OCI-M2 (cell line): ENCODE results near the gene ANG.

ENCODE experiments used
- DNase-seq: peaks from one replicate; lab custom pipeline; 2025; ENCODE audit not compliant: unreplicated experiment; lab: John Stamatoyannopoulos, UW

ANG gene

GRCh38 chr14:20675669-20676068 is 12.9 kb upstream of the ANG start:
- no peak for DNase-seq

GRCh38 chr14:20676072-20676471 is 12.5 kb upstream of the ANG start:
- DNase-seq = no peak

GRCh38 chr14:20679907-20680306 is 8.7 kb upstream of the ANG start:
- DNase-seq = no peak

- DNase-seq = no peak
Measured at GRCh38 chr14:20680363-20680762, 8.2 kb upstream of the ANG start.

- no peak for DNase-seq
Measured at GRCh38 chr14:20680843-20681347, 7.7 kb upstream of the ANG start.

- peak; percentile 94 for DNase-seq
Measured at GRCh38 chr14:20681348-20682126, 7.0 kb upstream of the ANG start.

GRCh38 chr14:20682127-20682434 is 6.5 kb upstream of the ANG start:
- DNase-seq = no peak

- DNase-seq = peak; percentile 62
Measured at GRCh38 chr14:20682435-20683124, 6.0 kb upstream of the ANG start.

- peak; percentile 93 for DNase-seq
Measured at GRCh38 chr14:20683125-20683890, 5.3 kb upstream of the ANG start.

GRCh38 chr14:20683891-20684661 is 4.5 kb upstream of the ANG start, which contains the start of gene RNASE4:
TSS of gene RNASE4 (plus strand) at chr14:20684560. CDS start at chr14:20699372, 14,812 bp downstream.
- DNase-seq = peak; percentile 84

GRCh38 chr14:20684662-20685456 is 3.7 kb upstream of the ANG start:
- no peak for DNase-seq

GRCh38 chr14:20686386-20687143 is 2.0 kb upstream of the ANG start:
- no peak for DNase-seq

- no peak for DNase-seq
Measured at GRCh38 chr14:20687362-20688166, 1.0 kb upstream of the ANG start.

- peak; percentile 53 for DNase-seq
Measured at GRCh38 chr14:20690848-20691640, 2.5 kb downstream of the ANG start.

GRCh38 chr14:20692116-20692751 is 3.7 kb downstream of the ANG start:
- DNase-seq = no peak

GRCh38 chr14:20696764-20697163 is 8.2 kb downstream of the ANG start:
- no peak for DNase-seq
